Measurements from ENCODE around the gene PIH1D2. TPM values are rescaled to one million over a fixed set of nuclear protein-coding genes. Genes with fewer than 3 reads are reported as not detected.

The PIH1D2 gene
- total RNA-seq = 1.7 and 4.3 TPM in 2 replicates

GRCh38 chr11:112073941-112074811, at the start of gene PIH1D2, which contains the start of gene NKAPD1:
TSS of gene PIH1D2 (minus strand) at chr11:112074017. CDS start at chr11:112073174, 843 bp downstream.
TSS of gene NKAPD1 (plus strand) at chr11:112074299. CDS start at chr11:112075575, 1,276 bp downstream.

GRCh38 chr11:112086422-112087191, 12.8 kb upstream of the PIH1D2 start, which contains the start of the genes SDHD and TIMM8B:
TSS of gene SDHD (plus strand) at chr11:112086873. CDS start at chr11:112086908, 35 bp downstream.
TSS of gene TIMM8B (minus strand) at chr11:112086756. CDS start at chr11:112086723, 33 bp downstream.

GRCh38 chr11:112024773-112025678, 48.8 kb downstream of the PIH1D2 start, which contains the start of gene DLAT:
TSS of gene DLAT (plus strand) at chr11:112025408. CDS start at chr11:112025473, 65 bp downstream.

Small RNAs within 50 kb of the gene (small RNA-seq; reads per million reads assigned to genes)
- gene AP000907.3 (not detected), gene RNU6-893P (not detected)

Other genes with a start within 250 kb of the PIH1D2 start
- gene ALG9, start 202.4 kb downstream of the PIH1D2 start, total RNA-seq = 30.6 and 66.7 TPM in 2 replicates
- 2.2 and 3.1 TPM in 2 replicates for gene FDXACB1, start 194.9 kb downstream of the PIH1D2 start, total RNA-seq
- gene CFAP68, start 194.5 kb downstream of the PIH1D2 start, total RNA-seq = 8.2 and 37.3 TPM in 2 replicates
- 19.2 and 33.7 TPM in 2 replicates for gene CRYAB, start 162.2 kb downstream of the PIH1D2 start, total RNA-seq
- gene HSPB2, start 161.3 kb downstream of the PIH1D2 start, total RNA-seq = 0.87 TPM in 1 of 2 replicates, not detected in the other
- gene C11orf52, start 155.1 kb downstream of the PIH1D2 start, total RNA-seq = 2.7 and 8.1 TPM in 2 replicates
- gene DIXDC1, start 136.7 kb downstream of the PIH1D2 start, total RNA-seq = 14.9 and 19.5 TPM in 2 replicates
- gene DLAT, start 48.6 kb downstream of the PIH1D2 start, total RNA-seq = 18.1 and 24.6 TPM in 2 replicates
- 28.7 and 31.8 TPM in 2 replicates for gene NKAPD1, start 282 bp upstream of the PIH1D2 start, total RNA-seq
- gene TIMM8B, start 12.7 kb upstream of the PIH1D2 start, total RNA-seq = 30.7 and 37.7 TPM in 2 replicates
- 75.4 and 76.0 TPM in 2 replicates for gene SDHD, start 12.9 kb upstream of the PIH1D2 start, total RNA-seq
- 1.1 and 1.6 TPM in 2 replicates for gene IL18, start 90.1 kb upstream of the PIH1D2 start, total RNA-seq
- 0.11 TPM in 1 of 2 replicates, not detected in the other for gene TEX12, start 93.4 kb upstream of the PIH1D2 start, total RNA-seq
- gene BCO2, start 101.5 kb upstream of the PIH1D2 start, total RNA-seq = 0.43 and 1.2 TPM in 2 replicates
- gene PTS, start 152.4 kb upstream of the PIH1D2 start, total RNA-seq = 20.8 and 35.9 TPM in 2 replicates
- not detected in 2 replicates for gene PLET1, start 186.8 kb upstream of the PIH1D2 start, total RNA-seq